GM06990 (cell line): ENCODE data around the gene GPI.

Experiments used
- DNase-seq: peaks from one replicate; pipeline ENCODE4 v3.0.0-alpha.2; 2011; ENCODE audit not compliant: insufficient read length; ENCODE audit errors: extremely low read depth
- H3K27me3 ChIP-seq: replicated peaks from 2 replicates; pipeline ENCODE4 v1.6.0; 2011; ENCODE audit warnings: low read length; ENCODE audit not compliant: control insufficient read depth, insufficient read depth
- H3K36me3 ChIP-seq: 2 replicates; pipeline ENCODE4 v1.5.1; 2011; ENCODE audit warnings: low read length; ENCODE audit not compliant: control insufficient read depth, insufficient read depth
- H3K4me3 ChIP-seq: replicated peaks from 2 replicates; pipeline ENCODE4 v1.5.1; 2011; ENCODE audit warnings: low read depth, mild to moderate bottlenecking, control low read depth, low read length
- TF ChIP-seq, protein P1 (sequence below): IDR thresholded peaks from 2 replicates; pipeline ENCODE4 v1.5.1; 2011; ENCODE audit warnings: low read length, control low read depth, mild to moderate bottlenecking, inconsistent platforms; ENCODE audit not compliant: insufficient read depth, poor library complexity, severe bottlenecking

Gene GPI

DNA sequence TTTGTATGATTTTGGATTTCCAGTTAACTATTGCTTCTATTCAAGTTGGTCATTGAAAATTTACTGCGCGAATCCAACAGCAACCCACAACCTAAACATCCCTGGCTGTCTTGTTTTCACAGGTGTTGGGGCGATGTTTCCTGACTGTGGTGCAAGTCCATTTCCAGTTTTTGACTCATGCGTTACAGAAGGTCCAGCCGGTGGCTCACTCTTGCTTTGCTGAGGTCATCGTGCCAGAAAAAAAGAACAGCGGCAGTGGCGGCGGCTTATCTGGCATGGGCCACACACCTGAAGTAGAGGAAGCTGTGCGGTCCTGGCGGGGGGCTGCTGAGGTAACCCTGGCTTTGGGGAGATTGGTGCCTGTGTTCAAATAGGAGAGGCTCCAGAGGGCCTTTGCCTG lies 45.2 kb upstream of the GPI start:
- peaks cover 8% of the 10 kb centered on the region for H3K36me3 ChIP-seq
- no peak for DNase-seq
- TF ChIP-seq, protein P1, sequence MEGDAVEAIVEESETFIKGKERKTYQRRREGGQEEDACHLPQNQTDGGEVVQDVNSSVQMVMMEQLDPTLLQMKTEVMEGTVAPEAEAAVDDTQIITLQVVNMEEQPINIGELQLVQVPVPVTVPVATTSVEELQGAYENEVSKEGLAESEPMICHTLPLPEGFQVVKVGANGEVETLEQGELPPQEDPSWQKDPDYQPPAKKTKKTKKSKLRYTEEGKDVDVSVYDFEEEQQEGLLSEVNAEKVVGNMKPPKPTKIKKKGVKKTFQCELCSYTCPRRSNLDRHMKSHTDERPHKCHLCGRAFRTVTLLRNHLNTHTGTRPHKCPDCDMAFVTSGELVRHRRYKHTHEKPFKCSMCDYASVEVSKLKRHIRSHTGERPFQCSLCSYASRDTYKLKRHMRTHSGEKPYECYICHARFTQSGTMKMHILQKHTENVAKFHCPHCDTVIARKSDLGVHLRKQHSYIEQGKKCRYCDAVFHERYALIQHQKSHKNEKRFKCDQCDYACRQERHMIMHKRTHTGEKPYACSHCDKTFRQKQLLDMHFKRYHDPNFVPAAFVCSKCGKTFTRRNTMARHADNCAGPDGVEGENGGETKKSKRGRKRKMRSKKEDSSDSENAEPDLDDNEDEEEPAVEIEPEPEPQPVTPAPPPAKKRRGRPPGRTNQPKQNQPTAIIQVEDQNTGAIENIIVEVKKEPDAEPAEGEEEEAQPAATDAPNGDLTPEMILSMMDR: no peak
- H3K4me3 ChIP-seq: no peak overlapping the region
- H3K27me3 ChIP-seq: no peaks in the 10 kb centered on the region

DNA sequence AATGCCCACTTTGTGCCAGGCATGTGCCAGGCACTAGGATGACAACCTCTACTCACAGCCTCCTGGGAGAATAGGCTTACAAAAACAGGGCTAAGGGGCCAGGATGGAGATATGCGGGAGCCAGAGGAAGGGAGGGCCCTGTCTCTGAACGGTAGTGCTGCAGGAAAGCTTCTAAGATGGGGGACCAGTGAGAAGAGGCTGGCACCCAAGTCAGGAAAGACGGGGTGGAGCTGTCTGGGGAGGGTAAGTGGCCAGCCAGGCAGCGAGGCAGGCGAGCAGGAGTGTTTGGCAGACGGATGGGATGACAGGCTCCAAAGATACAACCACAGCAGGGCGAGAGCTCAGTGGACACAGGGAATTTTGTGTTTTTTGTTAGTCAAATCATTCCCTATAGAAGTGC lies 44.7 kb upstream of the GPI start:
- Histone ChIP-seq H3K27me3 (no peaks in the 10 kb centered on the region), H3K36me3 (peaks cover 8% of the 10 kb centered on the region), H3K4me3 (no peak overlapping the region)
- no peak for DNase-seq
- TF ChIP-seq, protein P1: no peak

DNA sequence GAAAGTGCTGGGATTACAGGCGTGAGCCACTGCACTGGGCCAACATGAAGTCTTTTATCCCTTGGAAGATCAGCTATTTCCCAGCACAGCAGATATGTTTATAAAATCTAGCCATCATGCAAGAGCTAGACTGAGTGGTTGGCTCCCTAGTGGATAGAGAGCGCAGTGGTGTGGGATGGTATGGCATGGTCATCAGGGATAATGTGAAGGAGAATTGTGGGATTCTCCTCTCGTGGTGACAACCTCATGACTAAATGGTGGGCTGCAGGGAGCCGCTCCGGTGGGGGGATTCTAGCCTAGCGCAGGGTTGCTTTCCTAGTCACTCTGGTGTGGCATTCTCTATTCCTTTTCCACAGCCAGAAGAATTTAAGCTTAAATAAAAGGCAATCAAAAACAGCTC lies 43.3 kb upstream of the GPI start:
- no peak for DNase-seq

DNA sequence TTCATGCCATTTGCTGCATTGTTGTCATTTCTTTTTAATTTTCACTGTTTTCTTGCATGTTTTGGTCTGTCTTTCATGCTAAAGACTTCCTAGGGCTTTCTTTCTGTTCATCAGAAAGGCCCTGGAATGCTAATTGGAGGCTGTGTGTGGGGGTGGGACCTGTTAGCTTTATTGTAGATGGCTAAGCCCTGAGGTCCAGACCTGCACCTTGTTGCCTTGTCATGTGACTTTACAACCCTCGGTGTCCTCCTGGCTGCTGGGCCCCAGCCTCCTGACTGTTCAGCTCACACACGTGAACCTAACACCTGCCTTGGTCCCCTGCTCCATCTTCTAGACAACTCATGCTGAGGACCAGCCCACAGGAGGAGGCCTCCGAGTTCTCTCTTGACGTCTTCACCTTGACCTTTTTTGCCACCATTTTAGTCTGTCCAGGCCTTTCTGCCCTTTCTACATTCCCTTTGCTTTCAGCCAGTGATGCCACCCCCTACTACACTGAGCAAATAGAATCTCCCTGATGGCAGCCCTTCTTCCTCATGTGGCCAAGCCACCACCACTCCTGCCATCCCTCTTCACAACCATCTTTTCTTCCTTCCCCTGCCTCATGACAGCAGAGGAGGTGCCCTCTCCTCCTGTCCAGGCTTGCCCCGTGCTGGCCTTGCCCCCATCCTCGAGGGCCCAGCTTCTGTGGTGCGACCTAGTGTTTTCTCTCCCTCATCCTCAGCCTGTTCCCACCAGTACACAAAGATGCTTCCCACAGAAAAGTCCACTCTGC lies 41.4 kb upstream of the GPI start:
- H3K36me3 ChIP-seq: peaks cover 10% of the 10 kb centered on the region
- no peak overlapping the region for H3K4me3 ChIP-seq
- no peak for DNase-seq
- TF ChIP-seq, protein P1: no peak
- no peaks in the 10 kb centered on the region for H3K27me3 ChIP-seq

More for the DNA sequence above, 43.3 kb upstream of the GPI start:
- TF ChIP-seq, protein P1: no peak
- H3K27me3 ChIP-seq: no peaks in the 10 kb centered on the region
- peaks cover 8% of the 10 kb centered on the region for H3K36me3 ChIP-seq
- no peak overlapping the region for H3K4me3 ChIP-seq

DNA sequence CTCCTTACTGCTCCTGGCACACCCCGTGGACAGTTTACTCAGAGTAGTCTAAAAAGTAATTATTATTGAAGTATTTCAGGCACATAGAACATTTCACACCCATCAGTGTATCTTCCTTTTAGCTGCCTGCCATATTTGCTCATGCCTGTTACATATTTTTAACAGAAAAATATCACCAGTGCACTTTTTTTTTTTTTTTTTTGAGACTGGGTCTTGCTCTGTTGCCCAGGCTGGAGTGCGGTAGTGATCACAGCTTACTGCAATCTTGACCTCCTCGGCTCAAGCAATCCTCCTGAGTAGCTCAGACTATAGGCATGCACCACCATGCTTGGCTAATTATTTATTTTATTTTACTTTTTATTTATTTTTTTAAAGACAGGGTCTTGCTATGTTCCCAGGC lies 40.7 kb upstream of the GPI start:
- Histone ChIP-seq H3K36me3 (peaks cover 10% of the 10 kb centered on the region), H3K27me3 (no peaks in the 10 kb centered on the region), H3K4me3 (no peak overlapping the region)
- DNase-seq: no peak
- TF ChIP-seq, protein P1: no peak
